GM18502 (cell line): ENCODE results near the gene AGO1.
"Not testable (repeated sequence)": the region's sequence is repeated elsewhere in the genome, so short reads cannot be mapped to it uniquely, and the experiment has no call there.

Source experiments
- ATAC-seq: cut with Tn5 transposase; IDR thresholded peaks from one replicate; pipeline ENCODE4 v1.9.1; 2021; ENCODE audit warnings: mild to moderate bottlenecking; ENCODE audit not compliant: unreplicated experiment, poor library complexity

AGO1 gene

DNA sequence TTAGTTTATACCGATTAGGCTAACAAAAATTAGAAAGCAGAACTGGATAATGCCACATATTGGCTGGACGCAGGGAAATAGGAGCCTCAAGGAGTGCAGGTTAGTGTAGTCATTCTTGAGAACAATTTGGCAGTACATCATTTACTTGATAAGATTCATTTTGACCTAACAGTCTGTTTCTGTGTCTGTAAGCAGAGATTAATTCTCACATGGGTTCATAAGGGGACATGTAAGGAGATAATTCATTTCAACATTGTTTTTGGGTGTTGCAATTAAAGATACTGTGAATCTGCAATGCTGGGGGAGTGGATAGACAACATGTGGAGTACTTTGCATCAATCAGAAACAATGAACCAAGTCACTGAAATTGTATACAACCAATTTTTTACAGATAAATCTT, 79.9 kb downstream of the AGO1 start:
- ATAC-seq, result no peak

DNA sequence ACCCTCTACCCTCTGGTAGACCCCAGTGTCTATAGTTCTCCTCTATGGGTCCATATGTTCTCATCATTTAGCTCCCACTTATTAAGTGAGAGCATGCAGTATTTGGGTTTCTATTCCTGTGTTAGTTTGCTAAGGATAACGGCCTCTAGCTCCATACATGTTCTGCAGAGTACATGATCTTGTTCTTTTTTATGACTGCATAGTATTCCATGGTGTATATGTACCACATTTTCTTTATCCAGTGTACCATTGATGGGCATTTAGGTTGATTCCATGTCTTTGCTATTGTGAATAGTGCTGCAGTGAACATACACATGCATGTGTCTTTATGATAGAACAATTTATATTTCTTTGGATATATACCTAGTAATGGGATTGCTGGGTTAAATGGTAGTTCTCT, 81.3 kb downstream of the AGO1 start:
- not testable (repeated sequence) for ATAC-seq

DNA sequence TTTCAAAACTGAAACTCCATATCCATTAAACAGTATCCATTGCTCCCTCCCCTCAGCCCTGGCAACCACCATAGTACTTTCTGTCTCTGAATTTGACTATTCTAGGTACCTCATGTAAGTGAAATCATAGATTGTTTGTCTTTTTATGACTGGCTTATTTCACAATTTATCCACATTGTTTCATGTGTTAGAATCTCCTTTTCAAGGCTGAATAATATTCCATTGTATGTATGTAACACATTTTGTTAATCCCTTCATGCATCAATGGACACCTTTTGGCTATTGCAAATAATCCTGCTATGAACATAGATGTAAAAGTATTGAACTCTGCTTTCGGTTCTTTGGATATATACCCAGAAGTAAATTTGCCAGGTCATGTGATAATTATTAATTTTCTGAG, 85.4 kb downstream of the AGO1 start:
- no peak for ATAC-seq

DNA sequence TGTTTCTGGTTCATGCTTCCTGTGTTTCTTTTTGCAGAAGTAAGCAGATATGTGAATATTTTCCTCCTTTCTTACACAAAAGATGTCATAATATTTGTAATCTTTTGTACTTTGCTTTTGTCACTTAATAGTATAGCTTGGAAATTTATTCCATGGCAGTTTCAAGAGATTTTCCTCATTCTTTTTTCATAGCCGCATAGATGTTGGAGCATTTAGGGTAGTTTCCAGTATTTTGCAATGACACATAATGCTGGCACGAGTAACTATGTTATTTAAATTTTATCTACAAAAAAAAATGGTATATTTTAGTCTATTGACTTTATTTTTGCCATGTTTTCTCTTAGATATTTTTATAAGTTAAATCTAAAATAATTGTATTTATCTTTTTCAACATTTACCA, 88.6 kb downstream of the AGO1 start:
- ATAC-seq, result no peak

DNA sequence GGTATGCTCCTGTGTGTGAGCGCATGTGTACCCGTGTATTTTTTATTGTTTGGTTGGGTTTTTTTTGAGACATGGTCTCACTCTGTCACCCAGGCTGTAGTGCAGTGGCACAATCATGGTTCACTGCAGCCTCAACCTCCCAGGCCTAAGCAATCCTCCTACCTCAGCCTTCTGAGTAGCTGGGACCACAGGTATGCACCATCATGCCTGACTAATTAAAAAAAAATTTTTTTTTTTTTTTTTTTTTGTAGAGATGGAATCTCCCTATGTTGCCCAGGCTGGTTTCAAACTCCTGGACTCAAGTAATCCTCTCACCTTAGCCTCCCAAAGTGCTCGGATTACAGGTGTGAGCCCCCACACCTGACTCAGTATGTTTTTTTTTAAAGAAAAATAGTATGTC, 89.6 kb downstream of the AGO1 start:
- ATAC-seq, result not testable (repeated sequence)

DNA sequence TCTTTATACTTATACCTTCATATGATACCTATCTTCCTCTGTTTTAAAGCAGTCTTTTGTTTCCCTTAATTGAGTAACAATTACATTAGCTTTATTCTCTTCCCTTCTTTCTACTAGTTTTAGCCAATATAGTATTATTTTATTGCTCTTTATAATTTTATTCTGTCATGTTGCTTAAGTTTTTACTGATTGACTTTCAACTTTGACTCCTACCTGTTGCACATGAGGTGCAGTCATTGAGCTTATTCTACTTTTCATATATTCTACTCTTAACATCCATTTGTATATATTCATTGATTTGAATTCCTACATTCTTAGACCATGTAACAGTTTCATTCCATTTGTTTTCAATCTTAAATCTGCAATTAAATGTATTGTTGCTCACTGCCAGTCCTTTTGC, 97.1 kb downstream of the AGO1 start:
- no peak for ATAC-seq
